Measurements from ENCODE around the gene APOL2. TPM values are rescaled to one million over a fixed set of nuclear protein-coding genes. Genes with fewer than 3 reads are reported as not detected.
"Not testable (repeated sequence)": the region's sequence is repeated elsewhere in the genome, so short reads cannot be mapped to it uniquely, and the experiment has no call there.

APOL2 gene
- polyA plus RNA-seq, 1 donor (not counting 4 experiments of a cell fraction or from before 2014, with no cell fraction given) = 8.9 TPM

DNA sequence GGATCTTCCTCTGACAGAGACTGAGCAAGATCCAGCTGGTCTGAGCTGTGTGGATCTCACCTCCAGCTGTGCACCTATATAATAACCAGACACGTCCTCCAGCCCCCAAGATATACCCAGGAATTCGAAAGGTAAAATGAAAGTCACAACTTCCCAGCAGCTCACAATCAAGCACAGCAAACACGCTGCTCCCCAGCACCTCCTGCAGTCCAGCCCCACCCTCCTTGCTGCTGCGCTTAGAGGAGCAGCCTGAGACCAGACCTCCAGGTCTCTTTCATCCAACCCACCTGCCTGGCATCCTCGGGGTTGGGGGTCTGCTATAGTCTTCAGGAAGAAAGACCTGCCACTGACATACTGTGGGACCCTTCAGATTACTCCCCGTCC, 34.7 kb downstream of the APOL2 start:
- Histone ChIP-seq H3K4me1 (ENCODE audit: control insufficient read depth, extremely low read depth, insufficient read depth, low read length) (peaks cover 6% of the 10 kb centered on the region), H3K4me3 (ENCODE audit: control insufficient read depth in 2 of 3, extremely low read depth in 1 of 3, insufficient read depth in 2 of 3, low read depth in 1 of 3, low read length in 3 of 3) (no peak overlapping the region), H3K9me3 (ENCODE audit: control insufficient read depth, low read depth, low read length) (no peaks in the 10 kb centered on the region), H3K36me3 (ENCODE audit: control insufficient read depth in 2 of 2, extremely low read depth in 1 of 2, insufficient read depth in 2 of 2, low read length in 2 of 2) (no peaks in the 10 kb centered on the region), H3K9me1 (ENCODE audit: control insufficient read depth, extremely low read depth, insufficient read depth, low read length) (no peaks in the 10 kb centered on the region), H3K27ac (ENCODE audit: control insufficient read depth, insufficient read depth, low read length) (no peak overlapping the region), H2AFZ (ENCODE audit: control insufficient read depth, low read length) (no peak overlapping the region), H3K4me2 (ENCODE audit: control insufficient read depth, extremely low read depth, insufficient read depth, low read depth, low read length) (peak overlapping the region; percentile 55), H4K20me1 (ENCODE audit: control insufficient read depth, extremely low read depth, insufficient read depth, low read length) (no peaks in the 10 kb centered on the region), H3K79me2 (ENCODE audit: control insufficient read depth, insufficient read depth, low read length) (no peaks in the 10 kb centered on the region), H3K27me3 (ENCODE audit: control insufficient read depth, extremely low read depth, insufficient read depth, low read length) (peaks cover 6% of the 10 kb centered on the region), H3K9ac (ENCODE audit: control insufficient read depth, extremely low read depth, insufficient read depth, low read length) (no peak overlapping the region)
- TF ChIP-seq EZH2 (IDR thresholded peaks at IDR 0.05; ENCODE audit: low read length) = no peak
- TF ChIP-seq CTCF (optimal IDR thresholded peaks at IDR 0.05 in 1 of 3, IDR thresholded peaks at IDR 0.05 in 1 of 3, conservative IDR thresholded peaks at IDR 0.05 in 1 of 3; ENCODE audit: extremely low read depth in 1 of 3, insufficient read depth in 2 of 3, low read length in 3 of 3) = peak in 1 of 3 experiments; percentile 20
- dilution Hi-C loops (cut with MboI; ENCODE audit: extremely low pct_ligation_motif_present, low sequenced_read_pairs) = no loop called here
- FAIRE-seq (no peak), DNase-seq (ENCODE audit: low read depth, low spot score) (no peak)

DNA sequence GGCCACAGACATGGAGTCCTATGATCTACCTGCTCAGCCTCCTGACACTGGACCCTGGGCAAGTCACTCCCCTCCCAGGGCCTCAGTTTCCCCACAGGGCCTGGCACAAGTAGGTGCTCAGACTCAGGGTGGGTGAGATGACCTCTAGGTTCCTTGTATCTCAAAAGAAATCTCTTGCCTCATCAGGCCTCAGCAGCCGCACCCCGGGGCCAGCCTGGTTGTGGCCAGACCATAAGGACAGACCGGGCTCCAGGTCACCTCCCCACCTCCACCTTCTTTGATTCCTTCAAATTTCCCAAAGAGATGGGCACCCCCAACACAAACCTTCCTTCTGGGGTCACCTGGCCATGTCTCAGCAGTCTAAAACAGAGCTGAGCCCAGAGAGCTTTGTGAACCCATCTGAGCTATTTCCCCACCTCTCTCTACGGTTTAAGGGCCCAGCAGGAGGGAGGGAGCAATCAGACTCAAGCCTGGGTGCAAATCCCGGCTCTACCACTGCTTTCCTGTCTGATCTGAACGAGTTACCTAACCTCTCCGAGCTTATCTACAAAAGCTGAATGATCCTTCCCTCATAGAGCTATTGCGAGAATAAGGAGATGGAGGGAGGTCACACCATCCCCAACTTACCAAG, 35.2 kb downstream of the APOL2 start:
- Histone ChIP-seq H3K9me3 (ENCODE audit: control insufficient read depth, low read depth, low read length) (no peaks in the 10 kb centered on the region), H3K36me3 (ENCODE audit: control insufficient read depth in 2 of 2, extremely low read depth in 1 of 2, insufficient read depth in 2 of 2, low read length in 2 of 2) (no peaks in the 10 kb centered on the region), H3K4me3 (ENCODE audit: control insufficient read depth in 2 of 3, extremely low read depth in 1 of 3, insufficient read depth in 2 of 3, low read depth in 1 of 3, low read length in 3 of 3) (no peak overlapping the region), H4K20me1 (ENCODE audit: control insufficient read depth, extremely low read depth, insufficient read depth, low read length) (no peaks in the 10 kb centered on the region), H2AFZ (ENCODE audit: control insufficient read depth, low read length) (no peak overlapping the region), H3K9me1 (ENCODE audit: control insufficient read depth, extremely low read depth, insufficient read depth, low read length) (no peaks in the 10 kb centered on the region), H3K27ac (ENCODE audit: control insufficient read depth, insufficient read depth, low read length) (no peak overlapping the region), H3K4me2 (ENCODE audit: control insufficient read depth, extremely low read depth, insufficient read depth, low read depth, low read length) (peak overlapping the region; percentile 55), H3K4me1 (ENCODE audit: control insufficient read depth, extremely low read depth, insufficient read depth, low read length) (peaks cover 6% of the 10 kb centered on the region), H3K79me2 (ENCODE audit: control insufficient read depth, insufficient read depth, low read length) (no peaks in the 10 kb centered on the region), H3K27me3 (ENCODE audit: control insufficient read depth, extremely low read depth, insufficient read depth, low read length) (peaks cover 5% of the 10 kb centered on the region), H3K9ac (ENCODE audit: control insufficient read depth, extremely low read depth, insufficient read depth, low read length) (no peak overlapping the region)
- TF ChIP-seq EZH2 (IDR thresholded peaks at IDR 0.05; ENCODE audit: low read length) = no peak
- no peak for TF ChIP-seq CTCF (optimal IDR thresholded peaks at IDR 0.05 in 1 of 3, IDR thresholded peaks at IDR 0.05 in 1 of 3, conservative IDR thresholded peaks at IDR 0.05 in 1 of 3; ENCODE audit: extremely low read depth in 1 of 3, insufficient read depth in 2 of 3, low read length in 3 of 3)
- dilution Hi-C loops (cut with MboI; ENCODE audit: extremely low pct_ligation_motif_present, low sequenced_read_pairs) = no loop called here
- FAIRE-seq (no peak), DNase-seq (ENCODE audit: low read depth, low spot score) (no peak)

DNA sequence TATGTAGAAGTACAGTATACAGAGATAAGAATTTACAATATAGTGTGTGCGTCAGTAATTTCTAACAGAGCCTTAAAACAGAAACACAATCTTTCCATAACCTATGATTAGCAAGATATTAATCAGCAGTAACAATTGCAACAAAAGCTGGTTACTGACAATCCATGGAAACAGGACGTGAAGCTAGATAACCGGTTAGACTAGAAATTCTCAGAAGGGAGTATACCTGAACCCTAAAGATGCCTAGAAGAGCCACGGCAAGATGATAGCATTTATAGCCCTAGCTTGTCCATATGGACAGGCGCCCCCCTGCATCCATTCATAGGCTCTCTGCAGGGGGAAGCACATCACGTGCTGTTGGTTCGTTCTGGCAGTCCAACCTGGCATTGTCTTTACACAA, 35.9 kb downstream of the APOL2 start:
- DNase-seq (ENCODE audit: low read depth, low spot score); H3K79me2 ChIP-seq (ENCODE audit: control insufficient read depth, insufficient read depth, low read length); H2AFZ ChIP-seq (ENCODE audit: control insufficient read depth, low read length); H3K27me3 ChIP-seq (ENCODE audit: control insufficient read depth, extremely low read depth, insufficient read depth, low read length); H3K4me1 ChIP-seq (ENCODE audit: control insufficient read depth, extremely low read depth, insufficient read depth, low read length); H3K9me1 ChIP-seq (ENCODE audit: control insufficient read depth, extremely low read depth, insufficient read depth, low read length); H4K20me1 ChIP-seq (ENCODE audit: control insufficient read depth, extremely low read depth, insufficient read depth, low read length); H3K36me3 ChIP-seq (ENCODE audit: control insufficient read depth in 2 of 2, extremely low read depth in 1 of 2, insufficient read depth in 2 of 2, low read length in 2 of 2); H3K4me3 ChIP-seq (ENCODE audit: control insufficient read depth in 2 of 3, extremely low read depth in 1 of 3, insufficient read depth in 2 of 3, low read depth in 1 of 3, low read length in 3 of 3); FAIRE-seq; H3K9ac ChIP-seq (ENCODE audit: control insufficient read depth, extremely low read depth, insufficient read depth, low read length); H3K27ac ChIP-seq (ENCODE audit: control insufficient read depth, insufficient read depth, low read length); dilution Hi-C loops (cut with MboI; ENCODE audit: extremely low pct_ligation_motif_present, low sequenced_read_pairs); H3K9me3 ChIP-seq (ENCODE audit: control insufficient read depth, low read depth, low read length): not testable (repeated sequence)
- H3K4me2 ChIP-seq (ENCODE audit: control insufficient read depth, extremely low read depth, insufficient read depth, low read depth, low read length) = peak overlapping the region; percentile 51

GRCh38 chr22:36202906-36203305, 36.4 kb downstream of the APOL2 start:
- H3K4me1 ChIP-seq (ENCODE audit: control insufficient read depth, extremely low read depth, insufficient read depth, low read length); H3K9me3 ChIP-seq (ENCODE audit: control insufficient read depth, low read depth, low read length); H3K27me3 ChIP-seq (ENCODE audit: control insufficient read depth, extremely low read depth, insufficient read depth, low read length); H3K36me3 ChIP-seq (ENCODE audit: control insufficient read depth in 2 of 2, extremely low read depth in 1 of 2, insufficient read depth in 2 of 2, low read length in 2 of 2); H3K9ac ChIP-seq (ENCODE audit: control insufficient read depth, extremely low read depth, insufficient read depth, low read length); H3K27ac ChIP-seq (ENCODE audit: control insufficient read depth, insufficient read depth, low read length); H4K20me1 ChIP-seq (ENCODE audit: control insufficient read depth, extremely low read depth, insufficient read depth, low read length); H3K9me1 ChIP-seq (ENCODE audit: control insufficient read depth, extremely low read depth, insufficient read depth, low read length); DNase-seq (ENCODE audit: low read depth, low spot score); dilution Hi-C loops (cut with MboI; ENCODE audit: extremely low pct_ligation_motif_present, low sequenced_read_pairs); H3K79me2 ChIP-seq (ENCODE audit: control insufficient read depth, insufficient read depth, low read length): not testable (repeated sequence)
- H3K4me2 ChIP-seq (ENCODE audit: control insufficient read depth, extremely low read depth, insufficient read depth, low read depth, low read length) = peak overlapping the region; percentile 51
- FAIRE-seq = peak; percentile 13
- H3K4me3 ChIP-seq (ENCODE audit: control insufficient read depth in 2 of 3, extremely low read depth in 1 of 3, insufficient read depth in 2 of 3, low read depth in 1 of 3, low read length in 3 of 3) = peak overlapping the region in 1 of 3 experiments; percentile 34
- H2AFZ ChIP-seq (ENCODE audit: control insufficient read depth, low read length) = peak overlapping the region; percentile 2

All from keratinocyte (primary cell).